HG03039 (cell line): ENCODE data around the gene CDC37L1.

Experiments used
- ATAC-seq: cut with Tn5 transposase; IDR thresholded peaks from one replicate; pipeline ENCODE4 v1.9.1; 2021; ENCODE audit warnings: mild to moderate bottlenecking, moderate library complexity; ENCODE audit not compliant: unreplicated experiment

Gene CDC37L1

DNA sequence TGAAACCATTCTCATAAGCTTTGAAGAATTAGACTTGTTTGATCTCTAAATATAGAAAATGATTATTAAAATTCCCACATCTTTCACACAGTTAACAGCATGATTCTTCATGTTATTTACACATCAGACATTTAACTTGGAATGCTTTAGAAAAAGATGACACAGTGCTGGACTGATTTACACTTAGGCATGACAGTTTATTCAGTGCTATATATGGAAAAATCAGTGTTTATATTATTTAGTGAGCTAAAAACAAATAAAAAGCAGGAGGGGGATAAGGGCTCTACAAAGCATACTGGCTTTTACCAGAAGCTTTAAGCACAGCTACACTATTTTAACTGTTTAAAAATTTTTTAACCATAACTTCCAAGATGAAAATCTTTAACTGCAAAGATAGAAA, 30.0 kb downstream of the CDC37L1 start:
- no peak for ATAC-seq

DNA sequence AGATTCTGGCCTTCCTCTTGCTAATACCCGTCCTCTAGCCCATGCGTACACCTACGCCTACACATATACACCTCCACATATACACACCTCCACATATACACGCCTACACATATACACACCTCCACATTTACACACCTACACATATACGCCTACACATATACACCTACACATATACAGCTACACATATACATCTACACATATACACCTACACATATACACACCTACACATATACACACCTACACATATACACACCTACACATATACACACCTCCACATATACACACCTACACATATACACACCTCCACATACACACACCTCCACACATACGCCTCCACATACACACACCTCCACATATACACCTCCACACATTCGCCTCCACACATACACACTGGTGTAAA, 34.5 kb downstream of the CDC37L1 start:
- no peak for ATAC-seq

DNA sequence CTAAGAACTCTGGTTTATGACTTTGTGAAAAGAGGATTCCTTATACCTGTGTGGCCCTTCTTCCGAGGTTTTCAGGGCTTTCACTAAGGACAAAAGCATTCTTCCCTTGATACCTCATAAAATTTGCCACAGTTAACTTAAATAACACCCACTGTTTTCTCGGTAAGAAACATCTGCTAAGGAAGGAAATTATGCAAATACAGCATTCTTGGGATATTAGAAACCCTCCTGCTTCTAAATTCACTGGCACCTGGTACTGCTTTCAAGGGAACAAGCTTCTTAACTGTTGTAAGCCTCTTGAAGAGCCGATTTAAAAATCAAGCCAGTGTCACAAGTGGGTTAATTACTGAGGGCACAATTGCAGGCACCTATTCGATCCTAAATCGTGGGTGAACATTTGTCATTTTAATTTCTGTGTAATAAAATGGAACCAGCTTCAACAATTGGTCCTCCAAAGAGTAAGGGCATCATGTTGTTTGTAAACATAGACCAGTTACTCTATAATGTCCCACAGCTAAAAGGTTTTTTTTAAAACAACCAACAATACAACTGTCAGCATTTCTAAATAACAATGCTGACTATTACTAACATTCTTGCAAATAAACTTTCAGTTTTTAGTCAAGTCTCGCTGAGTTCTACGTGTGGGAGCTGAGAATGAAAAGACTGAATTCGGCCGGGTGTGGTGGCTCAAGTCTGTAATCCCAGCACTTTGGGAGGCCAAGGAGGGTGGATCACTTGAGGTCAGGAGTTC, 35.1 kb downstream of the CDC37L1 start:
- no peak for ATAC-seq

DNA sequence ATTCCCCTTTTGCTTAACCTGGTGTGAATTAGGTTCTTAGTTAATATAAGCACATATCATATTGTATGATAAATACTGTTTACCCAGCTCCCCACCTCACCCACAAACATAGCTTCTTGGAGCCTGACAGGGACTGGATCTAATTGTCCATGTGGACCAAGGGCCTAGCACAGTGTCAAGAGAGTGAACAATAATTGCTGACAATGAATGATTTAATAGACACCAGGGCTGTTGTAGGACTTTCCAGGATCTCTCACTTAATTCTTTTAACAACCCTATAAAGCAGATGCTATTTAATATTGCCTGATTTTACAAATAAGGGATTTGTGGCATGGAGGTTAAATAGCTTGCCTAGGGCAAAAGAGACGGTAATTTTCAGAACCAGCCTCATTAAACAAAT, 36.8 kb downstream of the CDC37L1 start:
- no peak for ATAC-seq

DNA sequence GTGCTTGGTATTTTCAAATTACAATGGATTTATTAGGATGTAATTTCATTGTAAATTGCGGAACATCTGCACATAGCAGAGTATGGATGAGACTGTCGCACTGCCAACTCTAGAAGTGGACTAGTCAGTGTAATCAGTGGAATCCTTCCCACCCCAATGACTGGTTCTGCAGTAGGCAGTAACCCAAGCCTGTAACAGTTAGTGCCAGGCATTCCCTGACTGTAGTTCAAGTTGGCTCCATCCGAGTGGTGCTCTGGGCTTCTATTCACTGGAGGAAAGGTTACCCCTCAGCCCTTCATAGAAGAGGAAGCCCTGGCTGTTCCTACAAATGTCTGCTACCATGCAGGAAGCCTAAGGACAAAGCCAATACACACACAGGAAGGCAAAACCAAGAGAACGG, 38.4 kb downstream of the CDC37L1 start:
- no peak for ATAC-seq

DNA sequence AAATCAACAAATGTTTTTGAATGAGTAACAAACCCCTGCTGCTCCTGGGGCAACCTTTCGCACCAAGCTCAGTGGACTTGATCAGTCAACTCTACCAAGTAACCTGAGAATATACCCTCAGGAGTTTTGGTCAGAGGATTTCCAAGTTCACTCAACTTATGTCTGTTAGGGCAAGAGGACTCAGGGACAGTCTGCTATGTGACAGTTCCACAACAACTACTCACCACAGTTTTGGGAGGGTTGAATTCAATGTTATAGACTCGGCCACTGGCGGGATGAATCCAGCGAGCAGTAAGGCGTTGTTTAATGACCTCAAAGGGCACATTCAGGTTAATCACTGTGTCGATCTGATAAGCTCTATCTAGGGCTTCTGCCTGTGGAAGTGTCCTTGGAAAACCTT, 39.5 kb downstream of the CDC37L1 start:
- ATAC-seq, result no peak

DNA sequence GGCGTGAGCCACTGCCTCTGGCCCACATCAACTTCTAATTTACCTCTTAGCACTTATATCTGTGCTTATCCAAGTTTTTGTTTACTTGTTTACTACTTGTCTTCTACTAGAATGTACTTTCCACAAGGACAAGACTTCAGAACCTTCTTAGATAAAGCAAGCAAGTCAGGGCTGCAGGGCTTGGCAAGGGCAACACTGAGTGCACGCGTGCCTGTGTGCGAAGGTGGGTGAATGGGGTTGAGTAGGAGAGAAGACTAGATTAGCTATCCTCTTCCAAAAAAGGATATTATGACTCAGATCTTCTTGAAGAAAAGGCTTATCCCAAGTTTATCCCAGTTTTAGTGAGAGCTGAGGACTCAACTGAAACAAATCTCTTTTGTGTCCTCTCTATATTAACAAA, 42.4 kb downstream of the CDC37L1 start:
- ATAC-seq, result no peak

DNA sequence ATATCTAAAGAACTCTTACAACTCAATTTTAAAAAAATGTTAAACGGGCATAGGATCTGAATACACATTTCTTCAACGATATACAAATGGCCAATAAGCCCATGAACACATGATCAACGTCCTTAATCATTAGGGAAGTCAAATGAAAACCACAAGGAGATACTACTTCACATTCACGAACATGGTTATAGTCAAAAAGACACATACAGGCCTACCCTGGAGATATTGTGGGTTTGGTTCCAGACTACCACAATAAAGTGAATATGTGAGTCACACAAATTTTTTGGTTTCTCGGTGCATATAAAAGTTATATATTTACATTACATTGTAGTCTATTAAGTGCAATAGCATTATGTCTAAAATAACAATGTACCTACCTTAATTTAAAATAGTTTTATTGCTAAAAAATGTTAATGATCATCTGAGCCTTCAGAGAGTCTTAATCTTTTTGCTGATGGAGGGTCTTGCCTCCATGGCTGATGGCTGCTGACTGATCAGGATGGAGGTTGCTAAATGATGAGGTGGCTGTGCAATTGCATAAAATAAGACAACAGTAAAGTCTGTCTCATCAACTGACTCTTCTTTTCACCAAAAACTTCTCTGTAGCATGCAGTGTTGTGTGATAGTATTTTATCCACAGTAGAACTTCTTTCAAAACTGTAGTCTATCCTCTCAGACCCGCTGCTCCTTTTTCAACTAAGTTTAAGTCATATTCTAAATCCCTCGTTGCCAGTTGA, 46.5 kb downstream of the CDC37L1 start:
- no peak for ATAC-seq

DNA sequence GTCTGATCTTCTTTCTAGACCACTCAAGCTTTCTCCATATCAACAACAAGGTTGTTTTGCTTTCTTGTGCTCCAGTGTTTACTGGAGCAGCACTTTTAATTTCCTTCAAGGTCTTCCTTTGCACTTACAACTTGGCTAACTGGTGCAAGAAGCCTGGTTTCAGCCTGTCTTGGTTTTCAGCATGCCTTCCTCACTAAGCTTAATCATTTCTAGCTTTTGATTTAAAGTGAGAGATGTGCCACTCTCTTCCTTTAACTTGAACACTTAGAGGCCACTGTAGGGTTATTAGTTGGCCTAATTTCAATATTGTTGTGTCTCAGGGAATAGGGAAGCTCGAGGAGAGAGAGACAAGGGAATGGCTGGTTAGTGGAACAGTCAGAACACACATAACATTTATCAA, 48.2 kb downstream of the CDC37L1 start:
- no peak for ATAC-seq

DNA sequence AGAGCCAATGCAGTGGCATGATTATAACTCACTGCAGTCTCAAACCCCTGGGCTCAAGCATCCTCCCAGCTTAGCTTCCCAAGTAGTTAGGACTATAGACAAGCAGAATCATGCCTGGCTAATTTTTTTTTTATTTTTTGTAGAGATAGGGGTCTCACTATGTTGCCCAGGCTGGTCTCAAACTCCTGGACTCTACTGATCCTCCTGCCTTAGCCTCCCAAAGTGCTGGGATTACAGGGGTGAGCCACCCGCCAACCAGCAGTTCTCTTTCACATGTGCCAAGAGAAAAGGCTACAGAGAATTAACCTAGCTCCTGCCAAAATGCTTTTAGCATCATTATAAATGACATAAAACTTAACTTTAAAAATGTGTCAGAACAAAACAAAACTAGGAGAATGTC, 53.5 kb downstream of the CDC37L1 start:
- no peak for ATAC-seq

DNA sequence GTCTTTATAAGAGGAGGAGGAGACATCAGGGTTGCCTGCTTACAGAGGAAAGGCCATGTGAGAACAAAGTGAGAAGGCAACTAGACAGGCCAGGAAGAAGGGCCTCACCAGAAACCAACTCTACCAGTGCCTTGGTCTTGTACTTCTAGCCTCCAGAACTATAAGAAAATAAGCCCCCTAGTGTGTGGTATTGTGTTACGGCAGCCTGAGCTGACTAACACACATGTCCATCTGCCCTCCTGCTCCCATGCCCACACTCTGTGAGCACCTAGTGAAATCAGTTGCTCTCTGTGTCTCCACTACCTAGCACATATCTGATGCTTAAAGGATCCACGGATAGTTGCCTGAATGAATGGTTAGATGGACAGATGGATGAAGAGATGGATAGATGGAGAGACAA, 54.8 kb downstream of the CDC37L1 start:
- ATAC-seq, result no peak

DNA sequence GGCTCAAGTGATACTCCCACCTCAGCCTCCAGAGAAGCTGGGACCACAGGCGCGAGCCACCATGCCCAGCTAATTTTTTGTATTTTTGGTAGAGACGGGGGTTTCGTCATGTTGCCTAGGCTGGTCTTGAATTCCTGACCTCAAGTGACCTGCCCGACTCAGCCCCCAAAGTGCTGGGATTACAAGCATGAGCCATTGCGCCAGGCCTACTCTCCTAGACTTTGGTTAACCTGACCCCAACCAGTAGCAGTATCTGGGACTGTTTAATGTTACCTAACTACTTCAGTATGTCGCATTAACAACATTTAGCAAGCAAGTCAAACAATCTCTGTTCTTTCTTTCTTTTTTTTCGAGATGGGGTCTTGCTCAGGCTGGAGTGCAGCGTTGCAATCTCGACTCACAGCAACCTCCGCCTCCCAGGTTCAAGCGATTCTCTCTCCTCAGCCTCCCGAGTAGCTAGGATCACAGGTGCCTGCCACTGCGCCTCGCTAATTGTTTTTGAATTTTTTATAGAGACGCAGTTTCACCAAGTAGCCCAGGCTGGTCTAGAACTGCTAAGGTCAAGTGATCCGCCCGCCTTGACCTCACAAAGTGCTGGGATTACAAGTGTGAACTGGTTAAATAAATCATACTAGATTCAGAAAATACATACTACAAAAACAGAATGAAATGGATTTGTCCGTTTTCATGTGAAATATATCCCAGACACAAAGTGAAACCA, 59.7 kb downstream of the CDC37L1 start:
- ATAC-seq, result no peak

DNA sequence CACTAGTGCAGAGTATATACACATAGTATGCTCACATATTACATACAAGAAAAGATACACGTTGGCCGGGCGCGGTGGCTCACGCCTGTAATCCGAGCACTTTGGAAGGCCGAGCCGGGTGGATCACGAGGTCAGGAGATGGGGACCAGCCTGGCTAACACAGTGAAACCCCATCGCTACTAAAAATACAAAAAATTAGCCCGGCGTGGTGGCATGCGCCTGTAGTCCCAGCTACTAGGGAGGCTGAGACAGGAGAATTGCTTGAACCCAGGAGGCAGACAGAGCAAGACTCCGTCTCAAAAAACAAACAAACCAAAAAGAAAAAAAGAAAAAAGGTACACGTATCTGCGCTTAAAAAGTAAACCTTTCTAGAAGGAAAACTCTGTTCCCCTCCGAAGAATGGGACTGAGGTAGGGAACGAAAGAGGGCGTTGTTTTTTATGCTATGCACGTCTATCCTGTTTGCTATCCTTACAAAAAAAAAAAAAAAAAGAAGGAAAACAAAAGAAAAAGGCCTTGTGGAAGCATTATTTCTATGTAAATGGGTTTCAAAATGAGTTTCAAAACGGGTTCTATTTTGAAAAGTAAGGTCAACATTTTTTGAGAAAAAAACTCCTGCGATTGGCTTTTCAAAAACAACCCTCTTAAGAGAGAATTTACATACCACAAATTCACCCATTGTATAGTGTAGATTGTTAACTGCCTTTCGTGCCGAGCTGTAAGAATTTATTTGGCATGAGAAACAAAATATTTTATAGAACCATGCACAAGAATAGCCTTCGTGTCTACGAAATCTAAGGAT, 60.4 kb downstream of the CDC37L1 start:
- ATAC-seq, result no peak

DNA sequence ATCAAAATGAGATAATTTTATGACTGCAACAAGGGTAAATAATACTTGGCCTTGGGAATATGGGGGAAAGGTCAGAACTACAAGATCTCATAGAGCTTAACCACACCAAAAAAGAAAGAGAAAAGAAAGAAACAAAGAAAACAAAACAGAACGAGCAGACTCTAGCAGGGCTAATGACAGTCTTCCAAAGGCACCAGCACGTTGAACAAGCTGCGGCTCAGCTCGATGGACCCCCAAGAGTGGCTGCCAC, 60.9 kb downstream of the CDC37L1 start:
- no peak for ATAC-seq

DNA sequence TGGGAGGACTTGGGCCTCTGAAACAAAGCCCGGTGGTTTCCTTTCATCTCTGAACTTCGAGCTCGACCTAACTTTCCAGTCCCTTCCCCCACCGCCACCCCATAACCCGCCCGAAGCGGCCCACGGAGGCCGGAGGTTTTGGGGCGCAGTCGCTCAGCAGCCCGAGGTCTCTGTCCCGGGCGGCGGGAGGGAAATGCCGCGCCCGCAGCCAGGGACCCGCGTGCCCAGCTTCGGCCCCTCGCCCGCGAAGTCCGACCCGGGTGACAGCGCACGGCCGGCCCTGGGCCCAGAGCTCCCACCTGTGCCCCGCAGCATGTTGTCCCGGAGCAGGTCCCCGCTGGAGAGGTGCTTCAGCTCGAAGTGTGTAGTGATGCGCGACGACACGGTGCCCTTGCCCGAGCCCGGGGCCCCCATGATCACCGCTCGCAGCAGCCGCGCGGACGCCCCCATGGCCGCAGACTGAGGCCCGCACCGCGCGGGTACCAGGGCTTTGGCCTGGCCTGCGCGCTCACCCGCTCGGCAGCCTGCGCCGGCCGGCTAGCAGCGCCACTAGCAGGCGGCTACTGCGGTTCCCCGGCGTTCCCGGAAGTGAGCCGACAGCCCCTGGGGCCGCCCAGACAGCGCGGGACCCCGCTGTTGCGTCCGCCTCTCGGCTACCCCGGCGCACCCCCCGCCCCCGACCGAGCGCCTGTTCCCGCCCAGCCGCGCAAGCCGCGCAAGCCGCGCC, 61.4 kb downstream of the CDC37L1 start, which contains the start of gene AK3:
AK3 (minus strand) TSS at position 565 of the 727 bp plus-strand sequence; CDS start at position 450, 115 bp downstream.
- ATAC-seq, result peak; percentile 90

DNA sequence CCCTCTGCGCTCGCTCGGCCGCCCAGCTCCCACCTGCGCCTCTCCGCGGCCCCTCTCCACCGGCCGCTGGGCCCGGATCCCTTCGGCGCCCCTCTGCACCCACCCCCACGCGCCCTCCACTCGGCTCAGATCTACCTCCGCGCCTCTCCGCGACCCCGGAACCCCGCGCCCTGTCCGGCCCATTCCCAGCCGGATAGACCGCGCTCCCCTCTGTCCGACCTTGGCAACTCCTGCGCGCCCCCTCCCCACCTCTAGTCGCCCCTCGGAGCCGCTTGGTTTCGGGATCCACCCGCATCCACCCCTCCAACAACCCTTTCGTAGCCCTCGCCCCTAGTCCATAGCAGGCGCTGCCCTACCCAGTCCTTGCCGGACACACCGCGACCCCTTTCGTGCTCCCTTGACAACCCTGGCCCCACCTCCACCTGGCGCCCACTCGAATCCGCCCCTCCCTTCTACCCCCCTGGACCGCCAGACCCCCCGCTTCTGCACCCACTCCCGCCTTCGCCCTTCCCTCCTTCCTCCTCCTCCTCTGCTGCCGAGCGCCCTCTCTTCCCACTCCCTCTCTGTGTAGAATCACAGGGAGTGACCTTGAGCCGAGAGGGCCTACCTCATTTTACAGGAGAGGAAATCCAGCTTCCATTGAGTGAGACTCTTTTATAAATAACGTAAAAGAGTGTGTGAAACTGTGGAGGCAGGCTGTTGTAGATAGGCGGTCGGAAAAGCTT, 62.2 kb downstream of the CDC37L1 start:
- no peak for ATAC-seq

DNA sequence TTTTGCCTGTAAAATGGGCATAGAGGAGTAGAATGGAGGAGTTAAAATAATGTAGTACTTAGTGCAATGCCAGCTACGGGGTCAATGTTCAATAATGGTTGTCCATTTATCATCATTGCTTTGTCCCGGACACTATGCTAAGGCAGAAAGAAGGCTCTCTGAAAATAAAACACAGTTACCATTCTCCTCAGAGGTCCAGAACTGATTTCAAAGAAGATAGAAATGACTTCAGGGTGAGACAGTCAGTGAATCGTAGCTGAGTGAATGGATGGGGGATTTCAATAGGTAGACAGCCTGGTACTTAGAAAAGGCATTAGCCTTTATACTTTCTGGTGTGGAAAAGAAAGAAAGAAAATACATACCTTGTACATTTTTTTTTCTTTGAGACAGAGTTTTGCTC, 62.9 kb downstream of the CDC37L1 start:
- ATAC-seq, result no peak

DNA sequence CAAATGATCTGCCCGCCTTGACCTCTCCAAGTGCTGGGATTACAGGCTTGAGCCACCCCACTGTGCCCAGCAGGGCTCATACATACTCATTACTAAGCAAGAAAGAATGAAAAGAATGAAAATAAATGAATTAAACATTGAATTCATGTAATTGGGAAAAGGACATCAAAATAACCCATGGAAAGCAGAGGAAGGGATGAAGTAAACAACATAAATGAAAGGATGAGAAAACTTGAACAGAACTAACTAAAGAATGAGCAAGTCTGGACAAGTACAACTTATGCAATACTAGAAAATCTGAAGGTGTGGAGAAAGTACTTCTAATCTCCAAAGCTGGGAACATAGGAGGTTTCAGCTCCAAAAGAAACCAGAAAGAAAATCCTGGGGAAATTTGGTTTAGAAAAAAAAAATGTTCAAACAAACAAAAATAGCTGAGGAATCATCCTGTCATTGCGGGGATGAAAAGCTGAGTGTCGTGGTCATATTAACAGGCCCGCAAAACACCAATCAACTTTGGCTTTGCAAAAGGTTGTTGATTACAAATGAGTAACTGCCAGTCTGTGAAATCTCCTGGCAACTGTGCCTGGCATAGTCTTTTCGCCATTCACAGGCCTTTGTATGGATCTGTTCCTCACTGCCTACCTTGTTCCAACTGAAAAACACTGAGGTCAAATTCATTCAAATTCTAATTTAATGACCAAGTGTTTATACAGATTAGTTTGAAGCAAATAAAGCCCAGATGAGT, 63.9 kb downstream of the CDC37L1 start:
- no peak for ATAC-seq

DNA sequence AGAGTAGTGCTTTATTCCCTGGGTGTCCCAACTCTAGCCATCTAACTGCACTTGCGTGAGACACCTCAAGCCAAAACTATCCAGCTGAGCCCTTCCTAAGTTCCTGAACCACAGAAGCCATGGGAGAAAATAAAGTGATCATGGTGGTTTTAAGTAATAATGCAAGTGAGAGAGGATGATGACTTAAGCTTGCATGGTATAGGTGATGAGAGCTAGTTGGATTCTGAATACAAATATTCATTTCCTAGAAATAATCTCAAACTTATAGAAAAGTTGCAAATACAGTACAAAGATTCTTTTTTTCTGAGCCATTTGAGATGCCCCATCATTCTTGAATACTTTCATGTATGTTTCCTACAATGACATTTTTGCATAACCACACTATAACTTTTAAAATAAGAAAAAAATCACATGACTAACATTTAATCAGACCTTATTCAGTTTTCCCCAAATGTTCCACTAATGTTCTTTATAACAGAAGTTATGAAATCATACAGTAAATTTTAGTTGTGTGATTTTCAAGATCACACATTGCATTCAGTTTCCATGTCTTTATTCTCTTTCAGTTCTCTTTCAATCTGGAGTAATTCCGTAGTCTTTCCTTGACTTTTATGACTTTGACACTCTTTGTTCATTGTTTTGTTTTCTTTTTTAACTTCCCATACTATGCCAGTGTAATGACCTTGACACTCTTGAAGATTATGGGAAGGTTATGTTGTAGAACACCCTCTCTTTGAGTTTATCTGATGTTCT, 67.1 kb downstream of the CDC37L1 start:
- ATAC-seq, result no peak
